Chondrocyte (in vitro differentiated cells): Measurements from ENCODE around the gene MYOZ3. TPM values are rescaled to one million over a fixed set of nuclear protein-coding genes. Genes with fewer than 3 reads are reported as not detected.

ENCODE experiments used
- DNase-seq: peaks from one replicate; pipeline ENCODE4 v3.0.0; 2021; ENCODE audit warnings: mixed read lengths, low spot score
- H3K27ac Mint-ChIP-seq: one replicate; pipeline ENCODE4 v1.8.0; 2021; ENCODE audit warnings: mild to moderate bottlenecking, moderate library complexity, mixed read lengths; ENCODE audit not compliant: unreplicated experiment
- H3K27me3 Mint-ChIP-seq: 2 replicates; pipeline ENCODE4 v1.8.0; 2021; ENCODE audit warnings: low read depth, mixed read lengths
- H3K36me3 Mint-ChIP-seq: 2 replicates; pipeline ENCODE4 v1.8.0; 2021; ENCODE audit warnings: low read depth, mixed read lengths
- H3K4me1 Mint-ChIP-seq: 2 replicates; pipeline ENCODE4 v1.8.0; 2021; ENCODE audit warnings: low read depth, mild to moderate bottlenecking, mixed read lengths
- H3K4me3 Mint-ChIP-seq: one replicate; pipeline ENCODE4 v1.8.0; 2021; ENCODE audit warnings: mild to moderate bottlenecking, moderate library complexity, mixed read lengths; ENCODE audit not compliant: unreplicated experiment
- H3K9me3 Mint-ChIP-seq: 2 replicates; pipeline ENCODE4 v1.8.0; 2021; ENCODE audit warnings: low read depth, mixed read lengths
- CTCF ChIP-seq: fragments of 200-600 bp; sonication (generic); IDR thresholded peaks from 2 replicates; pipeline ENCODE4 v1.5.0; 2021; ENCODE audit warnings: antibody characterized with exemption, mild to moderate bottlenecking, moderate library complexity
- total RNA-seq: library from RNA; stranded (reverse); gene quantifications from 3 replicates; pipeline ENCODE4 v1.2.1, GENCODE V29; 2021

The MYOZ3 gene
- total RNA-seq, 1 donor from 2014 or later: 2.0 TPM

GRCh38 chr5:150619359-150620230, 41.5 kb upstream of the MYOZ3 start:
- H3K27ac Mint-ChIP-seq: peak overlapping the region; percentile 19

GRCh38 chr5:150621301-150621700, 39.8 kb upstream of the MYOZ3 start:
- TF ChIP-seq CTCF: no peak
- Mint-ChIP-seq H3K36me3 (peaks cover 9% of the 10 kb centered on the region), H3K27me3 (no peaks in the 10 kb centered on the region), H3K4me3 (no peak overlapping the region), H3K4me1 (peaks cover 70% of the 10 kb centered on the region), H3K9me3 (no peaks in the 10 kb centered on the region), H3K27ac (no peak overlapping the region)
- no peak for DNase-seq

More at GRCh38 chr5:150619359-150620230, 41.5 kb upstream of the MYOZ3 start:
- Mint-ChIP-seq H3K27me3 (no peaks in the 10 kb centered on the region), H3K4me1 (peaks cover 77% of the 10 kb centered on the region), H3K4me3 (no peak overlapping the region), H3K36me3 (peaks cover 9% of the 10 kb centered on the region), H3K9me3 (no peaks in the 10 kb centered on the region)
- TF ChIP-seq CTCF: no peak
- no peak for DNase-seq

DNA sequence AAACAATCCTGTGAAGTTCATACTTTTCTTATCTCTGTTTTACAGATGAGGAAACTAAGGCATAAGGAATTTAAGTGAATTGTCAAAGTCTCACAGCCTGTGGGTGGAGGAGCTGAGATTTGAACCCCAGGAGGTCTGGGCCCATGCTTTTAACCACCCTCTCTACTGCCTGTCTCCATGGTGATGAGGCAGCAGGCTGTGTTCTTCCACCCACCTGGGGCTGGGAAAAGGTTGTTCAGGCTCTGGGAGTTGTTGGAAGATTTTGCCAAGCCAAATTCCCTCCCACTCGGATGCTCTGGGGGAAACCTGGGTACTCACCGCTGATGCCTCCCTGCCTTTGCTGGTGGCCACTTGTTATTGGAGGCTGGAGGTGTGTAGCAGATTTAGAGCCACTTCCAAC, 38.9 kb upstream of the MYOZ3 start:
- H3K9me3 Mint-ChIP-seq: no peaks in the 10 kb centered on the region
- no peak for TF ChIP-seq CTCF
- no peak for DNase-seq

DNA sequence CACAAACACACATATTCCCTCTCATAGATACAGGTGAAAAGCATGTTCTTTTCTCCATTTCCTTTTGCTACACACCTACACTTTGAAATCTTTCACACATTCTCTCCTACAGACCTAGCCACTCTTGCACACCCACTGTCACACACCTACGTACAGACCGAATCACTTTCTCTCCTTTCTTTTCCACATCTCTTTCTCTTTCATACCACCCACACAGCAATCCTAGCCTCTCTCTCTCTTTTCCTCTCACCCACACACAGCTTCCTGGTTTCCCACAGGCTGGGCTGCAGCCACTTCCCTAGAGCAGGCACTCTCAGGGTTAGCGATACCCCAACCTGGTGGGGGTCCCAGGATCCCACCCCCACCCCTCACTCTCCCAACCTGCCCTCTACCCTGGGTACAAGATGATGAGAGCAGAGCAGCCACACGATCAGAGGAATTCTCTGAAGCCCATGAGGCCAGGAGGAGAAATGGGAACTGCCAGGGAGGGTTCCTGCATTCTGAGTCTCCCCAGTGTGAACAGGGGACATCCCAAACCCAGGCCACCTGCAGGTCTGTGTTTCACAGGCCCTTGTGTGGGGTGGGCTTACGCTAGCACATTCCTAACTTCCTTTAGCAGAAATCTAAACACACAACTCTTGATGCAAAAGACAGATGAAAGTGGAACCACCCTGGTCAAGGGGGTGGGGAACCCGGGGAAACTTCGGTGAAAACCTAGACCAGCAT, 37.7 kb upstream of the MYOZ3 start:
- DNase-seq: no peak
- peaks cover 77% of the 10 kb centered on the region for H3K4me1 Mint-ChIP-seq
- no peaks in the 10 kb centered on the region for H3K9me3 Mint-ChIP-seq
- no peak for TF ChIP-seq CTCF
- H3K27me3 Mint-ChIP-seq: no peaks in the 10 kb centered on the region
- no peak overlapping the region for H3K4me3 Mint-ChIP-seq
- H3K27ac Mint-ChIP-seq: peak overlapping the region; percentile 22
- H3K36me3 Mint-ChIP-seq: peaks cover 9% of the 10 kb centered on the region

More for the DNA sequence above, 38.9 kb upstream of the MYOZ3 start:
- Mint-ChIP-seq H3K4me1 (peaks cover 70% of the 10 kb centered on the region), H3K4me3 (no peak overlapping the region), H3K36me3 (peaks cover 9% of the 10 kb centered on the region), H3K27ac (no peak overlapping the region), H3K27me3 (no peaks in the 10 kb centered on the region)

DNA sequence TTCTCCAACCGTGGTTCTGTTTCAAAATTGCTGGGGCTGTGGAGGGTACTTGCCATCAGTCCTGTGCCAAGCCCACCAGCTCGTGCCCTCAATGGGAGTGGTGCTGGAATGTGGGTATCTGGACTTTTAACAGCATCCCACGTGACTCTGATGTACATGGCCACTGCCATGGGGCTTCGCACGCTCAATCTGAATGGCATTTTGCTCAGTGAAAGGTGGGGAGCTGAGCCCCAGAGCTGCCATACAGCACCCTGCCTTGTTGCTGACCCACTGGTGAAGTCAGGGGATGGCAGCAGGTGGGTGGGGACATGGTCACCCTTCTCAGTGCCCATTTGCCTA, 37.2 kb upstream of the MYOZ3 start:
- TF ChIP-seq CTCF: no peak
- H3K4me3 Mint-ChIP-seq: peak overlapping the region; percentile 74
- H3K4me1 Mint-ChIP-seq: peaks cover 78% of the 10 kb centered on the region
- H3K27ac Mint-ChIP-seq: peak overlapping the region; percentile 90
- peaks cover 9% of the 10 kb centered on the region for H3K36me3 Mint-ChIP-seq
- no peaks in the 10 kb centered on the region for H3K27me3 Mint-ChIP-seq
- DNase-seq: no peak
- no peaks in the 10 kb centered on the region for H3K9me3 Mint-ChIP-seq
